Mucosa of descending colon (tissue), 3 donors: ENCODE measurements around the gene SEC14L1. TPM values are rescaled to one million over a fixed set of nuclear protein-coding genes. Genes with fewer than 3 reads are reported as not detected.

Experiments
- ATAC-seq: fragments of 200-7000 bp; cut with Tn5 transposase; one replicate; pipeline ENCODE4 v1.9.1; 2020; ENCODE audit warnings: mild to moderate bottlenecking, moderate library complexity
- DNase-seq, 3 donors: peaks; one replicate each; pipeline ENCODE4 v3.0.0-alpha.2; 2020
- H3K36me3 ChIP-seq: fragments of 200-600 bp; one replicate; pipeline ENCODE4 v1.8.0; 2021; ENCODE audit warnings: low read depth, mild to moderate bottlenecking
- H3K4me1 ChIP-seq: fragments of 200-600 bp; one replicate; pipeline ENCODE4 v1.8.0; 2021; ENCODE audit warnings: low read depth, mild to moderate bottlenecking
- H3K4me3 ChIP-seq: fragments of 200-600 bp; one replicate; pipeline ENCODE4 v1.8.0; 2021; ENCODE audit warnings: mild to moderate bottlenecking
- H3K9me3 ChIP-seq: fragments of 200-600 bp; one replicate; pipeline ENCODE4 v1.8.0; 2021; ENCODE audit warnings: mild to moderate bottlenecking
- intact Hi-C, 2 donors: fragments of 100-400 bp; cut with DNase I in 1 of 2; cut with micrococcal nuclease in 1 of 2; formaldehyde crosslinking; loops; one replicate each; pipeline versions ENCODE4 v1.11.0 to v1.11.1; 2022; cut with DNase I, micrococcal nuclease
- total RNA-seq, 3 donors: library from RNA; stranded (reverse); fragmentation: NEBNext Ultra II Directional in 2 of 3; extraction: Animal tissue kit (Norgen Biotek cat#: 25700) in 2 of 3; gene quantifications; one replicate each; pipeline versions ENCODE4 v1.2.1 to v1.2.4, GENCODE V29; 2021 to 2023
- TF ChIP-seq, protein P1 (sequence below): fragments of 200-600 bp; IDR thresholded peaks from one replicate; pipeline ENCODE4 v1.8.0; 2022; ENCODE audit warnings: antibody characterized with exemption, mild to moderate bottlenecking
- donor health status: DM: no; HTN: no; CAD: no; lungs with moderate emphysema.
- donor health status: DM: no; HTN: no; CAD: no.
- donor health status: DM: no; HTN: yes; CAD: no.

SEC14L1 gene
- total RNA-seq, 3 donors from 2014 or later = 24.5 to 44.6 (median 44.0) TPM

GRCh38 chr17:77173104-77173503 is 32.3 kb downstream of the SEC14L1 start:
- ATAC-seq = no peak
- no peak for DNase-seq
- TF ChIP-seq, protein P1, sequence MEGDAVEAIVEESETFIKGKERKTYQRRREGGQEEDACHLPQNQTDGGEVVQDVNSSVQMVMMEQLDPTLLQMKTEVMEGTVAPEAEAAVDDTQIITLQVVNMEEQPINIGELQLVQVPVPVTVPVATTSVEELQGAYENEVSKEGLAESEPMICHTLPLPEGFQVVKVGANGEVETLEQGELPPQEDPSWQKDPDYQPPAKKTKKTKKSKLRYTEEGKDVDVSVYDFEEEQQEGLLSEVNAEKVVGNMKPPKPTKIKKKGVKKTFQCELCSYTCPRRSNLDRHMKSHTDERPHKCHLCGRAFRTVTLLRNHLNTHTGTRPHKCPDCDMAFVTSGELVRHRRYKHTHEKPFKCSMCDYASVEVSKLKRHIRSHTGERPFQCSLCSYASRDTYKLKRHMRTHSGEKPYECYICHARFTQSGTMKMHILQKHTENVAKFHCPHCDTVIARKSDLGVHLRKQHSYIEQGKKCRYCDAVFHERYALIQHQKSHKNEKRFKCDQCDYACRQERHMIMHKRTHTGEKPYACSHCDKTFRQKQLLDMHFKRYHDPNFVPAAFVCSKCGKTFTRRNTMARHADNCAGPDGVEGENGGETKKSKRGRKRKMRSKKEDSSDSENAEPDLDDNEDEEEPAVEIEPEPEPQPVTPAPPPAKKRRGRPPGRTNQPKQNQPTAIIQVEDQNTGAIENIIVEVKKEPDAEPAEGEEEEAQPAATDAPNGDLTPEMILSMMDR = no peak
- Histone ChIP-seq H3K36me3 (no peaks in the 10 kb centered on the region), H3K4me1 (no peaks in the 10 kb centered on the region), H3K9me3 (peaks cover 21% of the 10 kb centered on the region), H3K4me3 (no peak overlapping the region)
- intact Hi-C loops = no loop called here

DNA sequence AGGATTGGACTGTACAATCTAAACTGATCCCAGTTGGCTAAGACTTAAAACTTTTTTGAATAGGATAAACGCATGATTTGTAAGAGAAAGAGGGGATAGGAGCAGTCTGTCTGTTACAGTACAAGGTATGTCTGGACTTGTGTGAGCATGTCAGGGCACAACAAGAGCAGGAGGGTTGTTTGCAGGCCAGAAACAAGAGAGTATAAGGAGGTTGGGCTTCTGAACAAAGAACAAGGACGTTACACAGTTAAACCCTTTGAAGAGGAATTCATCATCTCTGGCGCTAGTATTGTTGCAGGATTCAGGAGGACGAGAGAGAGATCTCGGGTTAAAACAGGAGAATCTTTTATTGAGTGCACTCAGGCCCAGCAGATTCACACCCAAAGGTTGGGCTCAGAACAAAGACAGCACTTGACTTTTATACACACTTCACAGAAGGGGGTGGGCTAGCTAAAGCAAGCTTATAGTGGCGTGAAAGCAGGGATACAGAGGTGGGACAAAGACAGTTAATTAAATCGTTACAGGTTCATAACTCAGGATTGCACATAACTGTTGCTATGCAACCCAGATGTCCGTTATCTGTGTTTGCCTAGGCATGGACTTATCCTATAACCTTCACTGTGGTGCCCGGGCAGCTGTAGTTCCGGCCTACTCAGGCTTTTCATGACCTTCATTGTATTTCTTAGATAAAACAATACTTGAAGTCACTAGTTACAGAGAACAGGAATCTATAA is 34.3 kb downstream of the SEC14L1 start:
- Histone ChIP-seq H3K9me3 (peaks cover 21% of the 10 kb centered on the region), H3K4me3 (no peak overlapping the region), H3K4me1 (no peaks in the 10 kb centered on the region), H3K36me3 (no peaks in the 10 kb centered on the region)
- DNase-seq (no peak), ATAC-seq (no peak)
- TF ChIP-seq, protein P1 = no peak
- intact Hi-C loops = no loop called here

DNA sequence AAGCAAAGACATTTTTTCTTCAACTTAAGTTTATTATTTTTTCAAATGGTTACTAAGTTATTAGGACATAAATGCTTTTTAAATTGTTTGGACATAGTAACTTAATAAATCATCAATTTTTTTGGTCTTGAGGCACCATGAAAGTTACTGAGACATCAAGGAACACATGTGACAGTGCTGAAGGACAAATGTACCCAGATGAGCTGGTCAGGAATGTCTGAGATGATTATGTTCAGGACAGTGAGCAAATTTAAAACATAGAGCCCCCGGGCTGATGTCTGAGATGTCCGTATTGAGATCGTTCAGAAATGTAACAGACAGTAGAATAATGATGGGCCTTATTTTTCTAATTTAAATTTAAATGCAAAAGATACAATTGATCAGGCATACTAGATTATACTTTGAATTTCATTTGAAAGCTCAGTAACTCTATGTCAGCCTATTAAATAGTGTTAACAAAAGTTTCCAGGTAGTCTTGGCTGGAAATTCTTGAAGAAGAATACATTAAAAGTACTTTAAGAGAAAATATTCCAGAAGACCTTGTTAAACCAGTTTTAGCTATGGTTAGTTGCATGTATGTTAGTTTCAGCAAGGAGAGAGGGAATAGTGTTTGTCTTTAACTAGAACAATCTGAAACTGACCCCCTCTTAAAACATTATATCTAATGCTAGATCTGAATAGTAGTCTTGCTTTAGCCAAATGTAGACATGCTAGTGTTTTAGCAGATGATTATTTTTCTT is 36.4 kb downstream of the SEC14L1 start:
- H3K4me1 ChIP-seq = no peaks in the 10 kb centered on the region
- intact Hi-C loops = no loop called here
- no peak for DNase-seq
- ATAC-seq = no peak
- peaks cover 21% of the 10 kb centered on the region for H3K9me3 ChIP-seq
- TF ChIP-seq, protein P1 = no peak
- H3K4me3 ChIP-seq = no peak overlapping the region
- H3K36me3 ChIP-seq = no peaks in the 10 kb centered on the region

DNA sequence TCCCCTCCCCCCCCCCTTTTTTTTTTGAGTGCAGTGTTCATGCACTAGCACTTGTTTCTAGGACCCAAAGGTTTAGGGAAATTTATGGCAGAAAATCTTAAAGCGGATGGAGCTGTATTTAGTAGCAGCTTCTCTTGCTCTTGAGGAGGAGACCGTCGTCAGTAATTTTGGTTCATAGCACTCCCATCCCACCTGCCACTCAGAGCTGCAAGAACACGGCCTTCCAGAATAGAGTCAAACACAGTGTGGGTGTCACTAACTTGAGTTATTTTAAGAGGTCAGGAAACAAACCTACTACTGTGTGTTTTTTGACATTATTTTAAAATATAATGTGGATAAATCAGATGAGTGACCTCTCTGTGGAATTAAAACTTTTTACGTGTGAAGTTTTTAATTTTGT is 37.3 kb downstream of the SEC14L1 start:
- intact Hi-C loops = no loop called here
- ATAC-seq = no peak
- TF ChIP-seq, protein P1 = no peak
- Histone ChIP-seq H3K9me3 (peaks cover 21% of the 10 kb centered on the region), H3K4me3 (no peak overlapping the region), H3K36me3 (no peaks in the 10 kb centered on the region), H3K4me1 (no peaks in the 10 kb centered on the region)
- DNase-seq = no peak

DNA sequence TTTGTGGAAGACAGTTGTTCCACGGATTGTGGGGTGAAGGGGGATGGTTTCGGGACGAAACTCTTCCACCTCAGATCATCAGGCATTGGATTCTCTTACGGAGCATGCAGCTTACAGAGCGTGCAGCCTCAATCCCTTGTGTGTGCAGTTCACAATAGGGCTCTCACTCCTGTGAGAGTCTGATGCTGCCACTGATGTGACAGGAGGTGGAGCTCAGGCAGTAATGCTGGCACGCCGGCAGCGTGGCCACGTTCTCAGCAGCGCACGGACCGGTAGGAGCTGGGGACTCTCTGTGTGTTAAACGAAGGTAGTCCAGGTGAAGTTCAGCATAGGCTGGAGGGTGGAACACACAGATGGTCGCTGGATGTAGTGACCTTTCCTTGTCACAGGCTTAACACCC is 37.8 kb downstream of the SEC14L1 start:
- intact Hi-C loops = no loop called here
- no peaks in the 10 kb centered on the region for H3K36me3 ChIP-seq
- H3K4me1 ChIP-seq = no peaks in the 10 kb centered on the region
- H3K9me3 ChIP-seq = peaks cover 19% of the 10 kb centered on the region
- H3K4me3 ChIP-seq = no peak overlapping the region
- ATAC-seq (no peak), DNase-seq (no peak)
- TF ChIP-seq, protein P1 = no peak
